ENCODE results near the gene CNOT3. TPM values are rescaled to one million over a fixed set of nuclear protein-coding genes. Genes with fewer than 3 reads are reported as not detected.
"Not testable (repeated sequence)": the region's sequence is repeated elsewhere in the genome, so short reads cannot be mapped to it uniquely, and the experiment has no call there.

The CNOT3 gene
- total RNA-seq, 1 experiment from 2014 or later: 41.1 TPM

DNA sequence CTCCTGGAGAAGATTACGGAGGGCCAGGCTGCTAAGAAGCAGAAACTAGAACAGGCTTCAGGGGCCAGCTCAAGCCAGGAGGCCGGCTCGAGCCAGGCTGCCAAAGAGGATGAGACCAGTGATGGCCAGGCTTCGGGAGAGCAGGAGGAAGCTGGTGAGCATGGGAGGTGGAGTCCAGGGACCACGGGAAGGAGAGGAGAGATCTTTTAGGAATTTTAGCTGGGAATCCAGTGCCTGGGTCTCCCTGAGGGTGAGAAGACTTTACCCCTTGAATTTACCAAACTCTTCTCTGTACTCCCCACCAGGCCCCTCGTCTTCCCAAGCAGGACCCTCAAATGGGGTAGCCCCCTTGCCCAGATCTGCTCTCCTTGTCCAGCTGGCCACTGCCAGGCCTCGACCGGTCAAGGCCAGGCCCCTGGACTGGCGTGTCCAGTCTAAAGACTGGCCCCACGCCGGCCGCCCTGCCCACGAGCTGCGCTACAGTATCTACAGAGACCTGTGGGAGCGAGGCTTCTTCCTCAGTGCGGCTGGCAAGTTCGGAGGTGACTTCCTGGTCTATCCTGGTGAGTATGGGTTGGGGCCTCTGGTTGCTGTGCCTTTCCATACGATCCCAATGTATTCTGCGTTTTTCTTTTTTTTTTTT lies 54.4 kb downstream of the CNOT3 start:
- no peaks in the 10 kb centered on the region for H3K27me3 ChIP-seq (ENCODE audit: low read length)
- intact Hi-C loops (cut with micrococcal nuclease): loop anchor here (2.0 kb wide), 1 partner anchor 33 kb away; the partner anchor contains the start of gene LENG1
- H3K9ac ChIP-seq (ENCODE audit: low read length): peak overlapping the region; percentile 91
- peaks cover 19% of the 10 kb centered on the region for H3K4me1 ChIP-seq (ENCODE audit: insufficient read depth, low read length)
- DNase-seq: no peak
- TF ChIP-seq EZH2 (IDR thresholded peaks at IDR 0.05; ENCODE audit: low read length, unreplicated experiment) (no peak), EZH2phosphoT487 (IDR thresholded peaks at IDR 0.05; ENCODE audit: borderline replicate concordance, low read length) (no peak)
- TF ChIP-seq, protein P1, sequence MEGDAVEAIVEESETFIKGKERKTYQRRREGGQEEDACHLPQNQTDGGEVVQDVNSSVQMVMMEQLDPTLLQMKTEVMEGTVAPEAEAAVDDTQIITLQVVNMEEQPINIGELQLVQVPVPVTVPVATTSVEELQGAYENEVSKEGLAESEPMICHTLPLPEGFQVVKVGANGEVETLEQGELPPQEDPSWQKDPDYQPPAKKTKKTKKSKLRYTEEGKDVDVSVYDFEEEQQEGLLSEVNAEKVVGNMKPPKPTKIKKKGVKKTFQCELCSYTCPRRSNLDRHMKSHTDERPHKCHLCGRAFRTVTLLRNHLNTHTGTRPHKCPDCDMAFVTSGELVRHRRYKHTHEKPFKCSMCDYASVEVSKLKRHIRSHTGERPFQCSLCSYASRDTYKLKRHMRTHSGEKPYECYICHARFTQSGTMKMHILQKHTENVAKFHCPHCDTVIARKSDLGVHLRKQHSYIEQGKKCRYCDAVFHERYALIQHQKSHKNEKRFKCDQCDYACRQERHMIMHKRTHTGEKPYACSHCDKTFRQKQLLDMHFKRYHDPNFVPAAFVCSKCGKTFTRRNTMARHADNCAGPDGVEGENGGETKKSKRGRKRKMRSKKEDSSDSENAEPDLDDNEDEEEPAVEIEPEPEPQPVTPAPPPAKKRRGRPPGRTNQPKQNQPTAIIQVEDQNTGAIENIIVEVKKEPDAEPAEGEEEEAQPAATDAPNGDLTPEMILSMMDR (conservative IDR thresholded peaks at IDR 0.05; ENCODE audit: low read depth, low read length): no peak
- H4K20me1 ChIP-seq (ENCODE audit: low read length): no peaks in the 10 kb centered on the region
- ChIA-PET CTCF (interaction anchor here (0.7 kb wide), 1 partner anchor 23 kb away, joined by 3 read pairs; no protein-coding TSS in a partner anchor), POLR2A (ENCODE audit: unreplicated experiment) (interaction anchor here (0.6 to 3.5 kb wide), 6 partner anchors 8 to 1184 kb away, joined by 3 to 25 read pairs (median 18); partner anchors contain the start of gene CNOT3)
- peak overlapping the region; percentile 74 for H3K4me3 ChIP-seq (ENCODE audit: low read length)
- peak overlapping the region; percentile 83 for H3K4me2 ChIP-seq (ENCODE audit: low read length)
- peaks cover 16% of the 10 kb centered on the region; the same call in 1 of the 2 replicates for H3K36me3 ChIP-seq (ENCODE audit: low read depth, low read length)
- peak overlapping the region; percentile 89; the same call in 1 of the 2 replicates for H3K27ac ChIP-seq (ENCODE audit: low read length)
- ATAC-seq: no peak
- BruUV-seq (replicated peaks): no TSS peak
- H3F3A ChIP-seq (ENCODE audit: low read length, unreplicated experiment): no peaks in the 10 kb centered on the region
- no peaks in the 10 kb centered on the region for H3K9me3 ChIP-seq (ENCODE audit: low read length)
- H3K79me2 ChIP-seq (ENCODE audit: low read length): peaks cover 44% of the 10 kb centered on the region
- H3K9me2 ChIP-seq (replicated peaks; ENCODE audit: low read length): no peaks in the 10 kb centered on the region
- peak overlapping the region; percentile 87 for H2AFZ ChIP-seq (ENCODE audit: low read length)

DNA sequence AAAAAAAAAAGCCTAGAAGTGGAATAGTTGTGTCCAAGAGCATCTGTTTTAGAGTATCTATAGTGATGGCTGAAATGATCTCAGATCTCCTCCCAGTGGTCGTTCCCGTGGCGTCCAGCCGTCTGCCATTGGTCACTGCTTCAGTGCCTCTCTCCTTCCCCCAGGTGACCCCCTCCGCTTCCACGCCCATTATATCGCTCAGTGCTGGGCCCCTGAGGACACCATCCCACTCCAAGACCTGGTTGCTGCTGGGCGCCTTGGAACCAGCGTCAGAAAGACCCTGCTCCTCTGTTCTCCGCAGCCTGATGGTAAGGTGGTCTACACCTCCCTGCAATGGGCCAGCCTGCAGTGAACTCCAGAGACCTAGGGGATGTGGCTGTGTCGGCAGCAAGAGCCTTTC lies 55.4 kb downstream of the CNOT3 start:
- BruUV-seq (replicated peaks): no TSS peak
- H3K9me3 ChIP-seq (ENCODE audit: low read length): no peaks in the 10 kb centered on the region
- peaks cover 13% of the 10 kb centered on the region for H3K4me1 ChIP-seq (ENCODE audit: insufficient read depth, low read length)
- H3K4me3 ChIP-seq (ENCODE audit: low read length): no peak overlapping the region
- H4K20me1 ChIP-seq (ENCODE audit: low read length): no peaks in the 10 kb centered on the region
- POLR2A ChIA-PET (ENCODE audit: unreplicated experiment): interaction anchor here (0.6 to 0.9 kb wide), 3 partner anchors 26 to 56 kb away, joined by 4 to 20 read pairs (median 17); partner anchors contain the start of gene CNOT3
- 0 out of 2 replicates have a peak overlapping the region, but pooled peaks have one; percentile 83 for H3K4me2 ChIP-seq (ENCODE audit: low read length)
- no peak overlapping the region for H3K27ac ChIP-seq (ENCODE audit: low read length)
- H3F3A ChIP-seq (ENCODE audit: low read length, unreplicated experiment): no peaks in the 10 kb centered on the region
- H3K9ac ChIP-seq (ENCODE audit: low read length): no peak overlapping the region
- ATAC-seq (no peak), DNase-seq (no peak)
- peaks cover 11% of the 10 kb centered on the region; the same call in 1 of the 2 replicates for H3K36me3 ChIP-seq (ENCODE audit: low read depth, low read length)
- intact Hi-C loops (cut with micrococcal nuclease): no loop called here
- no peak for TF ChIP-seq EZH2 (IDR thresholded peaks at IDR 0.05; ENCODE audit: low read length, unreplicated experiment)
- TF ChIP-seq, protein P1 (conservative IDR thresholded peaks at IDR 0.05; ENCODE audit: low read depth, low read length): no peak
- TF ChIP-seq EZH2phosphoT487 (IDR thresholded peaks at IDR 0.05; ENCODE audit: borderline replicate concordance, low read length): no peak
- peaks cover 33% of the 10 kb centered on the region for H3K79me2 ChIP-seq (ENCODE audit: low read length)
- CTCF ChIA-PET: no interaction called here
- no peaks in the 10 kb centered on the region for H3K9me2 ChIP-seq (replicated peaks; ENCODE audit: low read length)
- no peak overlapping the region for H2AFZ ChIP-seq (ENCODE audit: low read length)
- H3K27me3 ChIP-seq (ENCODE audit: low read length): no peaks in the 10 kb centered on the region

DNA sequence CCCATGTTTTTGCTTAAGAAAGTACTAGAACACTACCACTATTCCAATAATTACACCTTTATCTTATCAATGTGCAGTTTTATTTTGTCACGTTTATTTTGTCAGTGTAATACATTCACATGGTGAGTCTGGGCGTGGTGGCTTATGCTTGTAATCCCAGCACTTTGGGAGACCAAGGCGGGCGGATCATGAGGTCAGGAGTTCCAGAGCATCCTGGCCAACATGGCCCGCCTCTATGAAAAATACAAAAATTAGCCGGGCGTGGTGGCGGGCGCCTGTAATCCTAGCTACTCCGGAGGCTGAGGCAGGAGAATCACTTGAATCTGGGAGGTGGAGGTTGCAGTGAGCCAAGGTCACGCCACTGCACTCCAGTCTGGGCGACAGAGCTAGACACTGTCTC lies 56.9 kb downstream of the CNOT3 start:
- H3F3A ChIP-seq (ENCODE audit: low read length, unreplicated experiment); H3K9ac ChIP-seq (ENCODE audit: low read length); H3K4me2 ChIP-seq (ENCODE audit: low read length); intact Hi-C loops (cut with micrococcal nuclease); H4K20me1 ChIP-seq (ENCODE audit: low read length); CTCF ChIA-PET; DNase-seq; POLR2A ChIA-PET (ENCODE audit: unreplicated experiment); H3K9me2 ChIP-seq (replicated peaks; ENCODE audit: low read length); H3K4me3 ChIP-seq (ENCODE audit: low read length); H2AFZ ChIP-seq (ENCODE audit: low read length); H3K9me3 ChIP-seq (ENCODE audit: low read length); H3K4me1 ChIP-seq (ENCODE audit: insufficient read depth, low read length); H3K27ac ChIP-seq (ENCODE audit: low read length); BruUV-seq (replicated peaks); ATAC-seq; H3K27me3 ChIP-seq (ENCODE audit: low read length): not testable (repeated sequence)
- Histone ChIP-seq H3K36me3 (ENCODE audit: low read depth, low read length) (peaks cover 11% of the 10 kb centered on the region; the same call in 1 of the 2 replicates), H3K79me2 (ENCODE audit: low read length) (peaks cover 22% of the 10 kb centered on the region)
